Thyroid gland (tissue), 4 donors: Measurements from ENCODE around the gene RGS16. TPM values are rescaled to one million over a fixed set of nuclear protein-coding genes. Genes with fewer than 3 reads are reported as not detected.

Experiments
- DNase-seq, 2 donors: peaks; one replicate each; pipeline ENCODE4 v3.0.0-alpha.2; 2019
- H3K27ac ChIP-seq, 3 donors: fragments of 200-600 bp; sonication (generic); 1 replicate in 2 of 3; 2 replicates in 1 of 3; pipeline ENCODE4 v1.5.1; 2016 to 2019; ENCODE audit warnings: mild to moderate bottlenecking in 1 of 3, moderate library complexity in 1 of 3
- H3K27me3 ChIP-seq: fragments of 200-600 bp; sonication (generic); one replicate; pipeline ENCODE4 v1.5.1; 2019
- H3K36me3 ChIP-seq, 2 donors: fragments of 200-600 bp; sonication (generic); one replicate each; pipeline ENCODE4 v1.5.1; 2016 to 2019
- H3K4me1 ChIP-seq, 2 donors: fragments of 200-600 bp; sonication (generic); one replicate each; pipeline ENCODE4 v1.5.1; 2017 to 2019
- H3K4me3 ChIP-seq, 3 donors: fragments of 200-600 bp; sonication (generic); replicated peaks in 1 of 3; 1 replicate in 2 of 3; 2 replicates in 1 of 3; pipeline ENCODE4 v1.5.1; 2016; ENCODE audit warnings: mild to moderate bottlenecking in 1 of 3
- H3K9me3 ChIP-seq: fragments of 200-600 bp; sonication (generic); one replicate; pipeline ENCODE4 v1.5.1; 2017
- POLR2A ChIP-seq, 2 donors: fragments of 450-650 bp; IDR thresholded peaks; one replicate each; pipeline ENCODE4 v1.6.1; 2017; ENCODE audit warnings: antibody characterized with exemption in 2 of 2, mild to moderate bottlenecking in 2 of 2, moderate library complexity in 1 of 2
- WGBS, 2 donors: methylation state at CpG; one replicate each; pipeline ENCODE4 v1.1.5; 2017; 5-methylcytosine and 5-hydroxymethylcytosine counted together
- intact Hi-C: fragments of 100-400 bp; cut with DNase I; formaldehyde crosslinking; loops from one replicate; pipeline ENCODE4 v1.15.1; 2023
- total RNA-seq, 4 donors: library from RNA; depleted of rRNA; stranded (reverse); fragments of >200 nt; gene quantifications; one replicate each; pipeline ENCODE4 v1.2.3, GENCODE V29; 2016
- TF ChIP-seq, protein P1 (sequence below), 6 experiments: fragments of 200-600 bp in 3 of 6; fragments of 450-650 bp in 3 of 6; sonication (generic) in 3 of 6; IDR thresholded peaks; one replicate each; pipeline ENCODE4 v1.5.1; 2016 to 2019; ENCODE audit warnings: antibody characterized with exemption in 6 of 6, mild to moderate bottlenecking in 2 of 6, inconsistent platforms in 1 of 6, moderate library complexity in 1 of 6

Gene RGS16
- total RNA-seq, 4 donors from 2014 or later: 22.2 to 35.7 (median 29.1) TPM

DNA sequence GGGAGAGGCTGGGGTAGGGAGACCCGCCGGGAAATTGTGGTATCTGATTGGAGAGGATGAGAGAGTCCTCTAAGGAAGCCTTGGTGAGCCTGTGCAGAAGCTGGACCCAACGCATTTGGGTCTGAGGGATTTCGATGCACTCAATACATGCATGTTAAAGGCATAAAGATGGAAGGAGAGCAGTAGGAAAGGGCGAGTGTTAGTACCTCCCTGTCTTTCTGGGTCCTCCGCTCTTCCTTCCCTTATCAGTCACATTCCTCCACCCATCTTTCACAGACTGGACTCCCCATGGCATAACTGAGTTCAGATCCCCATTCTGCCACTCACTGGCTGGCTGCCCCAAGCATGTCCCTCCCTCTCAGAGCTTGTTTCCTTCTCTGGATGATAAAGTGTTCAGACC is 7.3 kb downstream of the RGS16 start:
- H3K9me3 ChIP-seq: no peaks in the 10 kb centered on the region
- WGBS, 2 donors: 78 to 91% methylated on average over 6 of the region's 6 CpGs
- H3K27ac ChIP-seq: peak overlapping the region in 2 of 3 donors; percentile 40 to 52
- H3K4me1 ChIP-seq: peaks cover 26 to 33% of the 10 kb centered on the region in 2 donors
- DNase-seq: no peak
- no peaks in the 10 kb centered on the region for H3K27me3 ChIP-seq
- H3K36me3 ChIP-seq: peaks cover 18 to 20% of the 10 kb centered on the region in 2 donors
- TF ChIP-seq POLR2A (IDR thresholded peaks at IDR 0.05): no peak
- TF ChIP-seq, protein P1, sequence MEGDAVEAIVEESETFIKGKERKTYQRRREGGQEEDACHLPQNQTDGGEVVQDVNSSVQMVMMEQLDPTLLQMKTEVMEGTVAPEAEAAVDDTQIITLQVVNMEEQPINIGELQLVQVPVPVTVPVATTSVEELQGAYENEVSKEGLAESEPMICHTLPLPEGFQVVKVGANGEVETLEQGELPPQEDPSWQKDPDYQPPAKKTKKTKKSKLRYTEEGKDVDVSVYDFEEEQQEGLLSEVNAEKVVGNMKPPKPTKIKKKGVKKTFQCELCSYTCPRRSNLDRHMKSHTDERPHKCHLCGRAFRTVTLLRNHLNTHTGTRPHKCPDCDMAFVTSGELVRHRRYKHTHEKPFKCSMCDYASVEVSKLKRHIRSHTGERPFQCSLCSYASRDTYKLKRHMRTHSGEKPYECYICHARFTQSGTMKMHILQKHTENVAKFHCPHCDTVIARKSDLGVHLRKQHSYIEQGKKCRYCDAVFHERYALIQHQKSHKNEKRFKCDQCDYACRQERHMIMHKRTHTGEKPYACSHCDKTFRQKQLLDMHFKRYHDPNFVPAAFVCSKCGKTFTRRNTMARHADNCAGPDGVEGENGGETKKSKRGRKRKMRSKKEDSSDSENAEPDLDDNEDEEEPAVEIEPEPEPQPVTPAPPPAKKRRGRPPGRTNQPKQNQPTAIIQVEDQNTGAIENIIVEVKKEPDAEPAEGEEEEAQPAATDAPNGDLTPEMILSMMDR (IDR thresholded peaks at IDR 0.05): no peak
- no peak overlapping the region for H3K4me3 ChIP-seq
- intact Hi-C loops: loop anchor here (10.0 kb wide), 1 partner anchor 512 kb away; no protein-coding TSS in a partner anchor

DNA sequence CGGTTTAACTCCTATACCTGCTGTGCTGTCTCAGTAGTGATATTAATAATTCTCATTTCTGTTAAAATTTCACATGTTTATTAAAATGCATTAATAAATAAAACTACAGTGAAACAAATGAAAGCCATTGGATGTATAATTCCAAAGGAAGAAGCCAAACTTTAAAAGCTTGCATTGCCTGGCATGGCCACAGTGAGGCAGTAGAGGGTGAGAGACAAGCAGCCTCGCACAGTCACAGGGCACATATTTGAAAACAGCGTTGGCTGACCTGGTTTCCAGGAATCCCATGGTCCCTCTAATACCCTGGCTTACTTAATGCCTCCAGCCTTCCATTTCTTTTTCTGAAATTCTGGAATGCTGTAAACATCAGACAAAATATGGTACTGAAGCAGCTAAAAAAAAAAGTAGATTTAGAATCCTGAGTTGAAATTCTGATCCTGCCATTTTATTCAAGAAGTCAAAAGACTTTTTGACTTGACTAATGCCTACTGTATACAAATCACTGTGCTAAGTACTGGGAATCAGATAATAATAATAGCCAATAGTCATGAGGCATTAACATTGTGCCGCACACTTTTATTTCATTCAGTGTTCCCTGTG is 8.4 kb downstream of the RGS16 start:
- H3K4me3 ChIP-seq: no peak overlapping the region
- H3K36me3 ChIP-seq: peaks cover 13 to 14% of the 10 kb centered on the region in 2 donors
- intact Hi-C loops: loop anchor here (10.0 kb wide), 1 partner anchor 511 kb away; no protein-coding TSS in a partner anchor
- H3K4me1 ChIP-seq: peaks cover 14 to 22% of the 10 kb centered on the region in 2 donors
- TF ChIP-seq, protein P1 (IDR thresholded peaks at IDR 0.05): peak; percentile 73 to 91 (median 88)
- no peak for TF ChIP-seq POLR2A (IDR thresholded peaks at IDR 0.05)
- WGBS, 2 donors: 35 to 39% methylated on average over 4 of the region's 4 CpGs
- H3K27me3 ChIP-seq: no peaks in the 10 kb centered on the region
- H3K9me3 ChIP-seq: no peaks in the 10 kb centered on the region
- peak; percentile 77 to 83 for DNase-seq
- peak overlapping the region in 2 of 3 donors; percentile 40 to 52 for H3K27ac ChIP-seq

DNA sequence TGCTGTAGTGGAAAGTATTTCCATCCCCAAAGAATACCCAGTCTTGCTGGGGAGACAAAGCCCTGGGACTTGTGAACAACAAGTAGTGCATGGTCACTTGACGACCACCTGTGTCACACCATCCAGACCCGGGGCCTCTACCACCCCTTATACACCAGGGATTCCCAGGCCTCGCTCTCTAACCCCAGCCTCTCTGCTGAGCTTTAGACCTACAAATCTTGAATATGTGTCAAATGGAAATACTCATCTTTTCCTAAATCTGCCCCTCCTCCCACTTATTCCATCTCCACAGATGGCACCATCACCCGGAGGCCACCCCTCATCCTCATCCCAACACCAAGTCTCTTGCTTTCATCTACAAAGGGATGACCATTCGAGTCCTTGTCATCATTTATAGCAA is 14.3 kb downstream of the RGS16 start:
- peaks cover 0 to 14% of the 10 kb centered on the region in 2 donors for H3K4me1 ChIP-seq
- no peak for DNase-seq
- no peaks in the 10 kb centered on the region for H3K36me3 ChIP-seq
- no peaks in the 10 kb centered on the region for H3K9me3 ChIP-seq
- WGBS, 2 donors: 95% methylated on average over 5 of the region's 5 CpGs
- TF ChIP-seq, protein P1 (IDR thresholded peaks at IDR 0.05): no peak
- no peak for TF ChIP-seq POLR2A (IDR thresholded peaks at IDR 0.05)
- H3K4me3 ChIP-seq: no peak overlapping the region
- no peaks in the 10 kb centered on the region for H3K27me3 ChIP-seq
- H3K27ac ChIP-seq: peak overlapping the region in 2 of 3 donors; percentile 93 to 99
- intact Hi-C loops: loop anchor here (5.0 to 10.0 kb wide), 2 partner anchors 143 to 505 kb away; no protein-coding TSS in a partner anchor

DNA sequence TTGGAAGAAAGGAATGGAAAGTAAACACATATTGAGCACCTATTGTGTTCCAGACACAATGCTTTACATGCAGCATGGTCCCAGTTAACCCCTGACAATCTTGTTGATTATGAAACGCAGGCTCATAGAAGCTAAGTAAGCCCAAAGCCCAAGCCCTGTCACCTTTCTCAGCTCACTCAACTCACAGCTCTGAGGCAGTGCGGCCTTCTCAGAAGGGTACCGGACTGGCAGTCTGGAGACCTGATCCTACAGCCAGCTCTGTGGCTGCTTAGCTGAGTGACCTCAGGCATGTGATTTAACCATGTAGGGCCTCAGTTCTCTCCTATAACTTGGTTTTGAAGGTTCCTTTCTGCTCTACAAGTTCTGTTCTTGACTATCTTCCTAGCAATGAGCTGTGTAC is 14.7 kb downstream of the RGS16 start:
- Histone ChIP-seq H3K27me3 (no peaks in the 10 kb centered on the region), H3K4me3 (no peak overlapping the region), H3K9me3 (no peaks in the 10 kb centered on the region), H3K4me1 (peaks cover 0 to 18% of the 10 kb centered on the region in 2 donors), H3K27ac (peak overlapping the region; percentile 93 to 99 (median 97)), H3K36me3 (no peaks in the 10 kb centered on the region)
- 81 to 89% methylated on average over 3 of the region's 3 CpGs for WGBS, 2 donors
- DNase-seq: no peak
- TF ChIP-seq, protein P1 (IDR thresholded peaks at IDR 0.05): no peak
- TF ChIP-seq POLR2A (IDR thresholded peaks at IDR 0.05): no peak
- intact Hi-C loops: no loop called here
